ENCODE results near the gene CDC42SE2.
A peak's percentile ranks its signal among the peaks of the same experiment; 100 is the strongest.
"Not testable (repeated sequence)": the region's sequence is repeated elsewhere in the genome, so short reads cannot be mapped to it uniquely, and the experiment has no call there.

CDC42SE2 gene

DNA sequence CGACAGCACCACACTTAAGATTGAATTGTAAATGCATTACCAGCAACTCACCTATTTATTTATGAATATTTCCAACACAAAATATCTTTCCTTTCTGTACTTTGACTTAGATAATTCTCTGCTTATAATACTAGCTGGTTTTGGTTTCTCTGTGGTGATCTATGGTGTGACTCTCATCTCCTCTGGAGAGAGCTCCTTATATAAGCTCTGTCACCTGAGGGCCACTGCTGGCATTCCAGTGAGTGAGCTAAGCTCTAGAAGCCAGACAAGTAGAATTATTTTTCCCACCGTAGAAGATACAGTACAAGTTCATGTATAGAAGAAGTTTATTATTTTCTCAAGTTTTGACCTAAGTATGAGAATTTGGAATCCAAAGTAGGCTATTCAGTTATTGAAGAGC, 111.5 kb downstream of the CDC42SE2 start:
- H3K36me3 Mint-ChIP-seq = peaks cover 21% of the 10 kb centered on the region
- H3K4me3 Mint-ChIP-seq = peak overlapping the region; percentile 56
- peak; percentile 44 for ATAC-seq
- peaks cover 86% of the 10 kb centered on the region for H3K4me1 Mint-ChIP-seq
- peak overlapping the region; percentile 89 for H3K27ac Mint-ChIP-seq
- H3K27me3 Mint-ChIP-seq = no peaks in the 10 kb centered on the region
- no peaks in the 10 kb centered on the region for H3K9me3 Mint-ChIP-seq

DNA sequence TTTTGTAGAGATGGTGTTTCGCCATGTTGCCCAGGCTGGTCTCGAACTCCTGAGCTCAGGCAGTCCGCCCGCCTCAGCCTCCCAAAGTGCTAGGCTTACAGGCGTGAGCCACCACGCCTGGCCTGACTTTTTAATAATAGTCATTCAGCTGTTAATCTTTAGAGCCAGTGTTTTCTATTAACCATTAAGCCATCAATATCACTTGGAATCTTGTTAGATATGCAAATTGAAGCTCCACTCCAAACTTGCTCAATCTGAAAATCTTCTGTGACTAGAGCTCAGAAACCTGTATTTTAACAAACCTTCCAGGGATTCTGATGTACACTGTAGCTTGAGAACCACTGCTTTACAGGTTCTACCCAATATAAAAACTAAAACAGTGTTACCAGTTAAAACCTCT, 113.5 kb downstream of the CDC42SE2 start:
- Mint-ChIP-seq H3K4me1 (peaks cover 86% of the 10 kb centered on the region), H3K4me3 (no peak overlapping the region), H3K36me3 (peaks cover 23% of the 10 kb centered on the region)

DNA sequence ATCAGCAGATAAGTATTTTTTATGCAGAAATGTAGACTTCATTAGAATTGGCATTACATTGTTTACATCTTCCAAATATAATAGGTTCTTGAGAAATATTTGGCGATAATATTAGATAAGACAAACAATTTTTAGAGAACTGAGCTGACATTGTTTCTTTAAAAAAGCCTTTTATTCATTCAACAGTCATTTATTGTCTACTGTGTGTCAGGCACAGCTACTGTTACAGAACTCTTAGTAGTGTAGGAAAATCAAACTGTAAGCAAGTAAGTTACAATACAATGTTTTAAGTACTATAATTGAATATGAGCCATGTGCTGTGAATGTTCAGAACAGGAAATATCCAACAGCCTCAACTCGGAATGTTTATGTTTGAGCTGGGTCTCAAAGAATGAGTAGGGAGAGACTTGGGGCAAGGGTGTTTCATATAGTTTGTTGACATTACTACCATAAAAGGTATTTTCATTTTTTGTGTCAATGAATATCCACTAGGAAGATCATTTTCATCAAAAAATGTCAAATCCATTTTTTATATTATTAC, 114.0 kb downstream of the CDC42SE2 start:
- Mint-ChIP-seq H3K4me1 (peaks cover 86% of the 10 kb centered on the region), H3K36me3 (peaks cover 21% of the 10 kb centered on the region), H3K4me3 (no peak overlapping the region), H3K9me3 (peaks cover 3% of the 10 kb centered on the region), H3K27me3 (no peaks in the 10 kb centered on the region), H3K27ac (peak overlapping the region; percentile 89)
- ATAC-seq = no peak

More for the DNA sequence above, 113.5 kb downstream of the CDC42SE2 start:
- H3K27ac Mint-ChIP-seq = peak overlapping the region; percentile 89
- H3K27me3 Mint-ChIP-seq = no peaks in the 10 kb centered on the region
- peaks cover 3% of the 10 kb centered on the region for H3K9me3 Mint-ChIP-seq
- no peak for ATAC-seq

DNA sequence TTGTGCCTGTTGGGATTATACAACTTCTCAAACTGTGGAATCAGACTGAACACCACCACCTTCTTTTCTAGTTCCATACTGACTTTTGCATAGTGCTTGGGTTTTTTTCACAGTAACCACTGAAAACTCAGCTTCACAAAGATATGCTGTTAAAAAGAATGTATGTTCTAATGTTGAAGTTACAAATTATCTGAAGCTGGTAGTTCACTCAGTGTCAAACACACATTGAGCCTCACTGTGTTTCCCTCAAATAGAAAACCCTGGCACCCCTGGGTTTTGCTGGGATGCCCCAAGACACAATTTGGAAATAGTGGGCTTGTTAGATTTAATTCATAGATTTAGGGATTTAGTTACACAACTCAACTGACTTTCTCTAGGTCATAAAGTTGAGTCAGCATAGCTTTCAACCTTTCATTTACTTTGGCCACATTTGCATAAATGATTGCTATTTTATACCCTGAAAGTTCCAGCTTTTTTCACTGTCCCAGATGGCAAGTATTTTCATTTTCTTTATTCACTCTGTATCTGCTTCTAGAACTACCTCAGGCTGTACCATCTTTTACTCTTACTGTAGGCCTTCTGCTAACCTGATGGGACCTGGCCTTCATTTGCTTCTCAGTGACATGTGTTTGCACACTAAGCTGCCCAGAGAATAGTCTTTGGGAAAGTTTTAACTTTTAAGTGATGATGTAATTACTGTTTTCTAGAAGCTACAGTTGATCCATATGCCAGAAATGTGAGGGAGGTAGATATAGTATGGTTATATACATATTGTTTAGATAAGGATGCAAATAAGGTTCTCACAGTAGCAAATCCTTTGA, 115.1 kb downstream of the CDC42SE2 start:
- peak overlapping the region; percentile 89 for H3K27ac Mint-ChIP-seq
- H3K27me3 Mint-ChIP-seq = no peaks in the 10 kb centered on the region
- H3K36me3 Mint-ChIP-seq = peaks cover 14% of the 10 kb centered on the region
- H3K9me3 Mint-ChIP-seq = peaks cover 3% of the 10 kb centered on the region
- H3K4me3 Mint-ChIP-seq = peak overlapping the region; percentile 36
- ATAC-seq = no peak
- peaks cover 79% of the 10 kb centered on the region for H3K4me1 Mint-ChIP-seq

DNA sequence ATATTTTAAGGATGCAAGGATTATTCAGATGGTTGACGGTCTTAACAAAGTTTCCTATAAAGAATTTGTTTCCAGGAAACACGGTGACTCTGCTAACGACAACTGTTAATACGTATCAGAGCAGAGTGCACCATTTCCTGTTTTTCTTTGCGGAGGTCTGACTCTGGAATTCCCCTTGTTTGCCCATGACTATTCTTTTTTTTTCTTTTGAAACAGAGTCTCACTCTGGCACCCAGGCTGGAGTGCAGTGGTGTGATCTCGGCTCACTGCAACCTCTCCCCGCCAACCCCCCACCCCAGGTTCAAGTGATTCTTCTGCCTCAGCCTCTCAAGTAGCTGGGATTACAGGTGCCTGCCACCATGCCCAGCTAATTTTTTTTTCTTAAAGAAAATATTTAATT, 115.9 kb downstream of the CDC42SE2 start:
- H3K27ac Mint-ChIP-seq = peak overlapping the region; percentile 89
- H3K9me3 Mint-ChIP-seq = peaks cover 3% of the 10 kb centered on the region
- H3K4me1 Mint-ChIP-seq = peaks cover 75% of the 10 kb centered on the region
- H3K36me3 Mint-ChIP-seq = peaks cover 14% of the 10 kb centered on the region
- H3K27me3 Mint-ChIP-seq = no peaks in the 10 kb centered on the region
- no peak overlapping the region for H3K4me3 Mint-ChIP-seq
- peak; percentile 90 for ATAC-seq

DNA sequence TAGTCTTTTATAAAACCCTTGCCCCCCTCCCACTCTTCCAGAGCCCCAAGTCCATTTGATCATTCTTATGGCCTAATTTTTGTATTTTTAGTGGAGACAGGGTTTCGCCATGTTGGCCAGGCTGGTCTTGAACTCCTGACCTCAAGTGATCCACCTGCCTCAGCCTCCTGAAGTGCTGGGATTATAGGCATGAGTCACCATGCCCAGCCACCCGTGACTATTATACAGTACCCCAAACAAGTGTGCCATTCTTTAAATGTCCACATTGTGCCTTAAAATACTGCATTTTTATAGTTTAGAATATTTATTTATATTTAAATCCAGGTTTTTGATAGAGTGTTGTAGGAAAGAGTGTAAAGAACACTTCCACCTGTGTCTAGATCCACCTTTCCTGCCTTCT, 116.4 kb downstream of the CDC42SE2 start:
- ATAC-seq, H3K27me3 Mint-ChIP-seq, H3K9me3 Mint-ChIP-seq, H3K4me3 Mint-ChIP-seq: not testable (repeated sequence)
- H3K36me3 Mint-ChIP-seq = peaks cover 15% of the 10 kb centered on the region
- peak overlapping the region; percentile 89 for H3K27ac Mint-ChIP-seq
- H3K4me1 Mint-ChIP-seq = peaks cover 71% of the 10 kb centered on the region

DNA sequence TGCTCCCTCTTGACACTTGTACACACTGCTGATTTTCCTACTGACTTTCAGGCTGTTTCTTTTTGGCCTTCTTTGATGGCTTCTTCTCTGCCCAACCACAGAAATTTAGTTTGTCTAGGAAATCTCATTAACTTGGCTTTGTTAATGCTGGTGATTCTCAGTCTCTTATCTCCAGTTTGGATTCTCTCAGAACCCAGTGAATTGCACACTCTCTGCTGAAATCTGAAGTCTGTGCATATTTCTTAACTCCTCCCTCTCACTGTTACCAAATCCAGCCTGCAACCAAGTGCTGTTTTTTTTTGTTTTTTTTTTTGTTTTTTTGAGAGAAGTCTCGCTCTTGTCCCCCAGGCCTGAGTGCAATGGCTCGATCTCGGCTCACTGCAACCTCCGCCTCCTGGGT, 117.2 kb downstream of the CDC42SE2 start:
- ATAC-seq = no peak
- H3K9me3 Mint-ChIP-seq = peaks cover 3% of the 10 kb centered on the region
- peaks cover 68% of the 10 kb centered on the region for H3K4me1 Mint-ChIP-seq
- H3K27ac Mint-ChIP-seq = peak overlapping the region; percentile 89
- H3K4me3 Mint-ChIP-seq = peak overlapping the region; percentile 53
- peaks cover 23% of the 10 kb centered on the region for H3K36me3 Mint-ChIP-seq
- no peaks in the 10 kb centered on the region for H3K27me3 Mint-ChIP-seq

DNA sequence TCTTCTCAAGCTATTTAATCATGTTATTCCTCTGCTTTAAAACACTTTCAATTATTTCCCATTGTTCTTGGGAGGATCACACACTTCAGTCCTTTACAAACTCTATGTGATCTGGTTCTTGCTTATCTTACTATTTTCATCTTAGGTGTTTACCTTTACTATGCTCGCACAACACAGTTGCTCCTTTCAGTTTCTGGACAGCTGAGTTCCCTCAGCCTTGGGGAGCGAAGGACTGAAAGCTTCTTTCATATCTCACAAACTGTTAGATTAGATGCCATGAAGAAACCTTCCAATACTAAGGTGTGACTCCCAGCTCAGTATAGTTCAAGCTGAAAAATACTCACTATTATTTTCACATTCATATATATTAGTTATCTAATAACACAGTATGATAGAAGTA, 117.9 kb downstream of the CDC42SE2 start:
- ATAC-seq = peak; percentile 25
- peaks cover 31% of the 10 kb centered on the region for H3K36me3 Mint-ChIP-seq
- H3K27me3 Mint-ChIP-seq = no peaks in the 10 kb centered on the region

DNA sequence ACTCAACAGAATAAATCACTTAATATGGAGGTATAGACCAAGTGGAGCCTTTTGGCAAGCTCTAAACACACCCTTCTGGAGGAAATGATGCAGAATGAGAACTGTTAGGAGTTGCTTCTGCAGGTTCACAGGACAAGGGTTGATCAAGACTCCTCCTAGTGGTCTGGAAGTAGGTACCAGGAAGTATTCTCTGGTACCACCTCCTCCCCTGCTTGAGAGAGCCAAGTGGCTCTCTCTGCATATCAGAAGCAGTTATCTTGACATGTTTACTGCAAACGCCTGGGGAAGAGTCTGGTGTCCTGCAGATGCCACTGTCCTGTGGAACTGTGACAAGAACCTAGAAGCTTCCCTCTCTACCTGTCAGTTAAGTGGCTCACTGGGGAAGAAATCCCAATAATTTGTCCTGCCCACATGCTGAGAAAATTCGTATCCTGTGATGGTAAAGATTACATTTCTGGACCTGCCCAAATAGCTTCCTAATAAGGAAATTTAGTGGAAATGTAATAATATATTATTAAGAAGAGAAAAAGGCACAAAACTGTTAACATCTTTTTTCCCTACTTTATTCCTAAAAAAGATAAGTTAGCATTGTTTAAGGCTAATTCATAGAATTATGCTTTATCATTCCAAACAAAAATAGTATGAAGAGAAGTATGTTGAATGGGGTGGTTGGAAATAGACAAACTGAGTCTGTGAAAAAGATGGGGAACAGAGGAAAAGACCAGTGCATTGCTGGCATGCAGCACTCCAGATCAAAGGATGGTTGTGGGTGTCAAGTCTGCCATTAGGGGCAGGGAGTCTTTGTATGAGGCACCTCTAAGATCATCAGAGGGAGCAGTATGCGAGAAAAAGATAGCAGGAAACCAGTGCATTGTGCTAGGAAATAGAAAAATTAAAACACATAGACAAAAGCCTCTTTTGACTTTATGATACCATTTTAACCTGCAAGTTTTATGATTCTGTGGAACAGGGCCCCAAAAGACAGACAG, 118.8 kb downstream of the CDC42SE2 start:
- H3K4me1 Mint-ChIP-seq = peaks cover 53% of the 10 kb centered on the region
- no peaks in the 10 kb centered on the region for H3K27me3 Mint-ChIP-seq
- H3K27ac Mint-ChIP-seq = peak overlapping the region; percentile 89
- H3K36me3 Mint-ChIP-seq = peaks cover 32% of the 10 kb centered on the region
- H3K4me3 Mint-ChIP-seq = peak overlapping the region; percentile 23
- H3K9me3 Mint-ChIP-seq = peaks cover 3% of the 10 kb centered on the region
- peak; percentile 89 for ATAC-seq

More for the DNA sequence above, 117.9 kb downstream of the CDC42SE2 start:
- peaks cover 3% of the 10 kb centered on the region for H3K9me3 Mint-ChIP-seq
- H3K27ac Mint-ChIP-seq = peak overlapping the region; percentile 89
- peaks cover 63% of the 10 kb centered on the region for H3K4me1 Mint-ChIP-seq
- peak overlapping the region; percentile 49 for H3K4me3 Mint-ChIP-seq

DNA sequence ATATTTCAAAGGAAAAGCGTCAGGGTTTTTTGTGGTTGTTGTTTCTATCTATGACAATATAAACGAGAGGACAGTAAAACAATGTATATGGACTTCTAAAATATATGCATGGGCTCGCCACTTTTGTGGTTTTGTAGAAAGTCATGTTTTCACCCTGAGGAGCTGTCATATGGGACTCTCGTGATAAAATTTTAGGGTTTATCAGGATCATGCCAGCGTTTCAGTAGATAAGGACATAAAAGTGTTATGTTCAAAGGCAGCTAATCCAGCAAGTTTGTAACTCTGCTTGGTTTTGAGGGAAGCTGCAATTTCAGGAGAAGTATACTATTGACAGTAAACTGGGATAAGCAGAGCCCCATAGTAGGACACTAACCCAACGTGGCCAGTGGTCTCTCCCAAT, 120.3 kb downstream of the CDC42SE2 start:
- peak overlapping the region; percentile 57 for H3K27ac Mint-ChIP-seq
- H3K4me3 Mint-ChIP-seq = no peak overlapping the region
- no peak for ATAC-seq
- peaks cover 50% of the 10 kb centered on the region for H3K4me1 Mint-ChIP-seq
- H3K27me3 Mint-ChIP-seq = no peaks in the 10 kb centered on the region
- H3K9me3 Mint-ChIP-seq = peaks cover 3% of the 10 kb centered on the region
- H3K36me3 Mint-ChIP-seq = peaks cover 32% of the 10 kb centered on the region

DNA sequence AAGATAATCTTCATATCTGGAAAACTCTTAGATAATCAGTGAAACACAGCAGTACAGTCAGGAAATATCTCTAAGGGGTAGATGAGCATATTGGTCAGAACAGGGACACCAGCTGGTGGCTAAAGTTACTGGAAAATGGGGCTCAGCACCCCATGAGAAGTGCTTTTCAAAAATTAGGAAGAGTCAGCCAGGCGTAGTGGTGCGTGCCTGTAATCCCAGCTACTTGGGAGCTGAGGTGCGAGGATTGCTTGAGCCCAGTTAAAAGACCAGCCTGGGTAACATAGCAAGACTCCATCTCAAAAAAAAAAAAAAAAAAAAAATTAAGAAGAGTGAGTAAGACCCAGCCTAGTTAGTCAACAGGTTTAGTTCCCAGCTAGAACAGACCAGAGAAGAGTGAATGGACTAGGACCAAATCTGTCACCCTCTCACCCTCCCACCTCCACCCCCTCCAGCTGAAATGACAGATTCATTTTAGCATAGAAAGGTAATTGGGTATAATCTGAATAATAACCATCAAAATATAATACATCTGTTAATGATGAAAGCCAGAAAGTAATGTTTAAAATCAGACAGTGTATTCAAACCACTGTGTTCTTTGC, 120.9 kb downstream of the CDC42SE2 start:
- Mint-ChIP-seq H3K9me3 (peaks cover 3% of the 10 kb centered on the region), H3K4me3 (no peak overlapping the region), H3K27me3 (no peaks in the 10 kb centered on the region), H3K4me1 (peaks cover 51% of the 10 kb centered on the region), H3K27ac (peak overlapping the region; percentile 57), H3K36me3 (peaks cover 34% of the 10 kb centered on the region)
- no peak for ATAC-seq

DNA sequence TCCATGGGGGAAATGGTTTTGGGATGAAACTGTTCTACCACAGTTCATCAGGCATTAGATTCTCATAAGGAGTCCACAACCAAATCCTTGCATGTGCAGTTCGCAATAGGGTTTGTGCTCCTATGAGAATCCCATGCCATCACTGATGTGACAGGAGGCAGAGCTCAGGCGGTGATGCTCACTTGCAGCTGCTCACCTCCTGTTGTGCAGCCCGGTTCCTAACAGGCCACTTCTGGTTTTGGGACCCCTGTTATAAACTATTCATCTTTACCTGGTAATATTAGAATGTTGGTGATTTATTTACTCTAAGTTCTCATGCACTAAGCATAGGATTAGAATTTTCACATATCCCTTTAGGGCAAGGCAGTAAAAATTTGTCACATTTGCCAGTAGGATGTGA, 122.3 kb downstream of the CDC42SE2 start:
- Mint-ChIP-seq H3K27ac (peak overlapping the region; percentile 37), H3K36me3 (peaks cover 41% of the 10 kb centered on the region), H3K27me3 (no peaks in the 10 kb centered on the region), H3K4me3 (no peak overlapping the region), H3K4me1 (peaks cover 45% of the 10 kb centered on the region), H3K9me3 (peaks cover 3% of the 10 kb centered on the region)
- ATAC-seq = no peak

DNA sequence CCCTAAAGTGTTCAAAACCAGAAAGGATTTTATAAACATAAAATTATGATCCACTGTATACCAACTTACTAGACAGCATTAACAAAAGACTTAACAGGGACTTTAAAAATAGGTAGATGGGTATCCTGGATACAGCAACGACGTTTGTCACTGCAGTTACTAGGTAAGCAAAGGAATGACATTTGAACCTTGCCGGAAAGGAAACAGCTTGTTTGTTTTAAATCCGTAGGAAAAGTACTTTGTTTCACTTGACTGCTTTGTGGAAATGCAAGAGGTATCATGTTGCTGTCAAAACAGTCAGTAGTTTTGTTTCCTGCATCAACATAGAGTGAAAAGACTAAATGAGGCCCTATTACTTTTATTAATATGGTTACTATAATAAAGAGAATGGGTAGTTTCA, 122.9 kb downstream of the CDC42SE2 start:
- Mint-ChIP-seq H3K9me3 (no peaks in the 10 kb centered on the region), H3K4me1 (peaks cover 38% of the 10 kb centered on the region), H3K27ac (peak overlapping the region; percentile 49), H3K36me3 (peaks cover 39% of the 10 kb centered on the region), H3K4me3 (no peak overlapping the region), H3K27me3 (no peaks in the 10 kb centered on the region)
- ATAC-seq = no peak

DNA sequence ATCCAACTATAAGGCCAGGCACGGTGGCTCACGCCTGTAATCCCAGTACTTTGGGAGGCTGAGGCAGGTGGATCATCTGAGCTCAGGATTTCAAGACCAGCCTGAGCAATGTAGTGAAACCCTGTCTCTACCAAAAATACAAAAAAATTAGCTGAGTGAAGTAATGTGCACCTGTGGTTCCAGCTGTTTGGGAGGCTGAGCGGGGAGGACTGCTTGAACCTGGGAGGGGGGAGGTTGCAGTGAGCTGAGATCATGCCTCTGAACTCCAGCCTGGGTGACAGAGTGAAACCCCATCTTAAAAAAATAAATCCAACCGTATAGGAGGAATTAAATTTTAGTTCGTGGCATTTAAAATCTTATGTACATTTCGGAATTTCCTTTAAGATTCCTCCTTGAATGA, 123.4 kb downstream of the CDC42SE2 start:
- no peak for ATAC-seq
- Mint-ChIP-seq H3K9me3 (no peaks in the 10 kb centered on the region), H3K36me3 (peaks cover 42% of the 10 kb centered on the region), H3K4me1 (peaks cover 34% of the 10 kb centered on the region), H3K27me3 (no peaks in the 10 kb centered on the region), H3K27ac (peak overlapping the region; percentile 49), H3K4me3 (no peak overlapping the region)
